ENCODE data around the gene ARX. TPM values are rescaled to one million over a fixed set of nuclear protein-coding genes. Genes with fewer than 3 reads are reported as not detected.

Gene ARX
- total and polyA plus RNA-seq, 10 donors = 0.26 to 0.32 TPM; not detected in 8

- H3K4me1 ChIP-seq = peaks cover 5 to 39% (median 22%) of the 10 kb centered on the region in 6 donors
- peaks cover 4 to 75% (median 48%) of the 10 kb centered on the region in 7 donors for H3K27me3 ChIP-seq (replicated peaks in 1 of 7)
- 27 to 61% (median 46%) methylated on average over 15 to 65 of the region's 65 CpGs for WGBS, 5 donors
- H3K36me3 ChIP-seq = peaks cover 0 to 1% (median 0%) of the 10 kb centered on the region in 6 donors
- H3K27ac ChIP-seq = no peak overlapping the region
- intact Hi-C loops (cut with DNase I; ENCODE audit: low total_unique reads) = no loop called here
- no peaks in the 10 kb centered on the region for H3K9me3 ChIP-seq
- DNase-seq = no peak
- no peak for TF ChIP-seq POLR2AphosphoS5 (IDR thresholded peaks at IDR 0.05)
- TF ChIP-seq POLR2A (IDR thresholded peaks at IDR 0.05) = no peak
- no peak for TF ChIP-seq CTCF (IDR thresholded peaks at IDR 0.05 in 8 of 11, conservative IDR thresholded peaks at IDR 0.05 in 3 of 11)
- peak overlapping the region in 1 of 8 donors; percentile 46 for H3K4me3 ChIP-seq
Measured at GRCh38 chrX:25001808-25002660, 13.7 kb downstream of the ARX start.

DNA sequence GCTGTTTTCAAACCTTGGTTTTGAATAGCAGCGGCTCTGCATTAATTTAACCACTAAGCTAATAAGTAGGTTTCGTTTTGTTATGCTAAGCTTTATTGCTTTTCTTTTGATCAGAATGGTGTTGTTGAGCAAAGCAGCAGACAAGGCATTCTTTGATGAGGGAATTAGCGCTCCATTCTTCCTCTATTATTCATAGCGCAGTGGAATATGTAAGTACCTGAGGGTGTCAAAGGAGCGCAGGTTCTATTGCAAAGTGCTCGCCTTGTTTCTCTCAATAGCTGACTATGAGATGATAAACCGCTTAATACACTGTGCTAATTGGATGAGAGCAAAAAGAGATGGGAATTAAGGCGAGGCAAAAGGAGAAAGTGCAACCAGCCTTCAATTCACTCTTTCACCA lies 16.3 kb downstream of the ARX start:
- Histone ChIP-seq H3K4me3 (no peak overlapping the region), H3K27ac (no peak overlapping the region), H3K9me3 (no peaks in the 10 kb centered on the region), H3K4me1 (peaks cover 0 to 19% (median 9%) of the 10 kb centered on the region in 6 donors), H3K36me3 (peaks cover 0 to 22% (median 0%) of the 10 kb centered on the region in 6 donors), H3K27me3 (replicated peaks in 1 of 7) (peaks cover 0 to 50% (median 23%) of the 10 kb centered on the region in 7 donors)
- intact Hi-C loops (cut with DNase I; ENCODE audit: low total_unique reads) = no loop called here
- WGBS, 5 donors = 54 to 99% (median 95%) methylated on average over 8 of the region's 8 CpGs
- DNase-seq = no peak
- TF ChIP-seq POLR2A (IDR thresholded peaks at IDR 0.05) (no peak), POLR2AphosphoS5 (IDR thresholded peaks at IDR 0.05) (no peak), CTCF (IDR thresholded peaks at IDR 0.05 in 8 of 11, conservative IDR thresholded peaks at IDR 0.05 in 3 of 11) (no peak)

GRCh38 chrX:24996096-24996709 lies 19.6 kb downstream of the ARX start:
- no peak for DNase-seq
- 52 to 91% (median 83%) methylated on average over 5 of the region's 5 CpGs for WGBS, 5 donors
- H3K4me1 ChIP-seq = no peaks in the 10 kb centered on the region
- intact Hi-C loops (cut with DNase I; ENCODE audit: low total_unique reads) = no loop called here
- no peak for TF ChIP-seq POLR2AphosphoS5 (IDR thresholded peaks at IDR 0.05)
- no peak for TF ChIP-seq POLR2A (IDR thresholded peaks at IDR 0.05)
- TF ChIP-seq CTCF (IDR thresholded peaks at IDR 0.05 in 8 of 11, conservative IDR thresholded peaks at IDR 0.05 in 3 of 11) = no peak
- peaks cover 0 to 18% (median 0%) of the 10 kb centered on the region in 7 donors for H3K27me3 ChIP-seq (replicated peaks in 1 of 7)
- no peak overlapping the region for H3K4me3 ChIP-seq
- peaks cover 0 to 22% (median 0%) of the 10 kb centered on the region in 6 donors for H3K36me3 ChIP-seq
- no peak overlapping the region for H3K27ac ChIP-seq
- H3K9me3 ChIP-seq = no peaks in the 10 kb centered on the region

DNA sequence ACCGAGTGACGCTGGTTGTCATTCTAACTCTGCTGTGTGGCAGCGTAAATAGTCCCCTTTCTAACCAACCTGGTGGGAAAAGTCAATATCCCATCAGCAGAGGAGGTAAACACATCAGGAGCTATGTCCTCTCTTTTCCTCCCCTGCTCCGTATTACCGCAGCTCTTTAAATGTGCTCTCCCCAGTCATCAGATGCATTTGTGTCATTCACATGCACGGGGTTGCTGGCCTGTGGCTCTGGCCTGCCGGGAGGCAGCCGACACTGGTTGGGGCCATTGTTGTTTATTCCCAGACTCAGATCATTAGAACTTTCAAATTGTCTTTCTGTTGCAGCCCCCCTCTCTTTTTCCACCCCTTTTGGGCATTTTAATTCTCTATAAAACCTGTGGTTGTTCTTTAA lies 21.9 kb downstream of the ARX start:
- DNase-seq = no peak
- 66 to 99% (median 95%) methylated on average over 8 of the region's 8 CpGs for WGBS, 5 donors
- H3K4me3 ChIP-seq = no peak overlapping the region
- no peaks in the 10 kb centered on the region for H3K27me3 ChIP-seq (replicated peaks in 1 of 7)
- intact Hi-C loops (cut with DNase I; ENCODE audit: low total_unique reads) = no loop called here
- peaks cover 0 to 22% (median 0%) of the 10 kb centered on the region in 6 donors for H3K36me3 ChIP-seq
- TF ChIP-seq CTCF (IDR thresholded peaks at IDR 0.05 in 8 of 11, conservative IDR thresholded peaks at IDR 0.05 in 3 of 11) (no peak), POLR2A (IDR thresholded peaks at IDR 0.05) (no peak), POLR2AphosphoS5 (IDR thresholded peaks at IDR 0.05) (no peak)
- H3K4me1 ChIP-seq = no peaks in the 10 kb centered on the region
- no peak overlapping the region for H3K27ac ChIP-seq
- no peaks in the 10 kb centered on the region for H3K9me3 ChIP-seq

Data from spleen (tissue), 11 donors.